ENCODE results near the gene NR2C2AP. TPM values are rescaled to one million over a fixed set of nuclear protein-coding genes. Genes with fewer than 3 reads are reported as not detected.

NR2C2AP gene
- total and polyA plus RNA-seq, 2 of the 4 experiments (the other 2 are of a cell fraction): 5.4 to 9.0 TPM

- no peak for TF ChIP-seq MAFK (IDR thresholded peaks at IDR 0.05; ENCODE audit: low read depth, low read length)
These were observed 23.4 kb downstream of the NR2C2AP start (continued) for GRCh38 chr19:19179548-19180441.

- no peak for DNase-seq
- H2AFZ ChIP-seq (replicated peaks; ENCODE audit: low read length, poor library complexity): no peak overlapping the region
- no CpG with 5 or more reads among the region's 8 CpGs for WGBS, 2 experiments (ENCODE audit: extremely low coverage in 2 of 2, insufficient read length in 1 of 2)
- no peak overlapping the region for H2BK5ac ChIP-seq (ENCODE audit: low read depth, low read length, poor library complexity, severe bottlenecking)
- H3K56ac ChIP-seq (ENCODE audit: extremely low read depth, insufficient read depth, low read length): no peak overlapping the region
- no peak overlapping the region for H2AK5ac ChIP-seq (ENCODE audit: low read depth, low read length)
- H3K4me1 ChIP-seq (ENCODE audit: control insufficient read depth, insufficient read depth, low read length): peaks cover 7% of the 10 kb centered on the region
- in situ Hi-C loops (cut with MboI; ENCODE audit: low sequenced_read_pairs) (no loop called here), dilution Hi-C loops (cut with HindIII; ENCODE audit: low sequenced_read_pairs, unreplicated experiment) (no loop called here), intact Hi-C loops (cut with micrococcal nuclease) (loop anchor here (10.0 kb wide), 1 partner anchor 112 kb away; the partner anchor contains the start of gene SLC25A42)
- no peak for TF ChIP-seq MAZ (IDR thresholded peaks at IDR 0.05; ENCODE audit: borderline replicate concordance, low read depth, low read length)
- TF ChIP-seq CTCF (conservative IDR thresholded peaks at IDR 0.05; ENCODE audit: low read depth, low read length): no peak
- no peak for TF ChIP-seq BHLHE40 (IDR thresholded peaks at IDR 0.05; ENCODE audit: low read depth, low read length)
- no peak for TF ChIP-seq MAFK (IDR thresholded peaks at IDR 0.05; ENCODE audit: low read depth, low read length)
- TF ChIP-seq CEBPB (IDR thresholded peaks at IDR 0.05; ENCODE audit: low read depth, low read length): no peak
- peak; percentile 34; the same call in 1 of the 2 replicates for TF ChIP-seq USF2 (IDR thresholded peaks at IDR 0.05; ENCODE audit: low read depth, low read length)
- POLR2A ChIA-PET (ENCODE audit: unreplicated experiment): no interaction called here
- no peak overlapping the region for H2BK20ac ChIP-seq (ENCODE audit: low read depth, low read length)
- ATAC-seq (ENCODE audit: low read depth): no peak
- H3K9me1 ChIP-seq (ENCODE audit: insufficient read depth, low read length): peaks cover 6% of the 10 kb centered on the region
- H4K8ac ChIP-seq (ENCODE audit: low read depth in 2 of 2, low read length in 2 of 2): no peak overlapping the region
- H3K9ac ChIP-seq (ENCODE audit: low read depth, low read length): no peak overlapping the region
- H4K91ac ChIP-seq (ENCODE audit: insufficient read depth, low read depth, low read length): no peak overlapping the region
- no peak overlapping the region for H4K5ac ChIP-seq (ENCODE audit: low read depth, low read length)
- H3K79me1 ChIP-seq (ENCODE audit: low read depth in 1 of 2, low read length in 2 of 2): no peaks in the 10 kb centered on the region
- no peak overlapping the region for H2BK15ac ChIP-seq (ENCODE audit: low read depth, low read length)
- H3K18ac ChIP-seq (ENCODE audit: low read depth, low read length): no peak overlapping the region
- H3K27me3 ChIP-seq (ENCODE audit: control insufficient read depth, insufficient read depth, low read length): no peaks in the 10 kb centered on the region
- H3K27ac ChIP-seq (ENCODE audit: insufficient read depth, low read length): no peak overlapping the region
- no TSS peak for BruUV-seq (replicated peaks)
- CTCF ChIA-PET: no interaction called here
- no peak overlapping the region for H3K4me3 ChIP-seq (ENCODE audit: insufficient read depth, low read depth, low read length)
- no peak overlapping the region for H2BK120ac ChIP-seq (ENCODE audit: low read depth, low read length)
- H3K36me3 ChIP-seq (ENCODE audit: control insufficient read depth, insufficient read depth, low read length): peaks cover 26% of the 10 kb centered on the region
- H3K4me2 ChIP-seq (ENCODE audit: low read depth, low read length): no peak overlapping the region
- H3K4ac ChIP-seq (ENCODE audit: low read depth, low read length): no peak overlapping the region
- H4K20me1 ChIP-seq (ENCODE audit: insufficient read depth, low read length): no peaks in the 10 kb centered on the region; the same call in 1 of the 2 replicates
- H3K23ac ChIP-seq (ENCODE audit: low read depth, low read length): no peak overlapping the region
- H2AK9ac ChIP-seq (replicated peaks; ENCODE audit: low read depth, low read length, poor library complexity): no peak overlapping the region
- no peak overlapping the region for H3K14ac ChIP-seq (replicated peaks; ENCODE audit: low read depth, low read length)
- H3K9me3 ChIP-seq (ENCODE audit: control insufficient read depth, insufficient read depth, low read length): peaks cover 3% of the 10 kb centered on the region; the same call in 1 of the 2 replicates
These were observed 26.3 kb downstream of the NR2C2AP start for GRCh38 chr19:19176950-19177349.

Data from IMR-90 (cell line).